ENCODE data around the gene ZYX.
"Not testable (repeated sequence)": the region's sequence is repeated elsewhere in the genome, so short reads cannot be mapped to it uniquely, and the experiment has no call there.

Gene ZYX

GRCh38 chr7:143418681-143419458, 37.7 kb downstream of the ZYX start:
- DNase-seq (ENCODE audit: low read depth) = no peak

GRCh38 chr7:143419880-143420279, 38.7 kb downstream of the ZYX start:
- DNase-seq (ENCODE audit: low read depth) = no peak

GRCh38 chr7:143420624-143421023, 39.5 kb downstream of the ZYX start:
- not testable (repeated sequence) for DNase-seq (ENCODE audit: low read depth)

GRCh38 chr7:143422033-143422432, 40.9 kb downstream of the ZYX start:
- DNase-seq (ENCODE audit: low read depth) = no peak

- DNase-seq (ENCODE audit: low read depth) = not testable (repeated sequence)
Observed at GRCh38 chr7:143424476-143424875, 43.3 kb downstream of the ZYX start.

GRCh38 chr7:143426479-143427142, 45.5 kb downstream of the ZYX start:
- no peak for DNase-seq (ENCODE audit: low read depth)

GRCh38 chr7:143429770-143430698, 48.9 kb downstream of the ZYX start:
- DNase-seq (ENCODE audit: low read depth) = no peak

GRCh38 chr7:143431109-143431508, 50.0 kb downstream of the ZYX start:
- no peak for DNase-seq (ENCODE audit: low read depth)

- no peak for DNase-seq (ENCODE audit: low read depth)
Observed at GRCh38 chr7:143433759-143434158, 52.6 kb downstream of the ZYX start.

GRCh38 chr7:143434660-143435059, 53.5 kb downstream of the ZYX start:
- DNase-seq (ENCODE audit: low read depth) = no peak

- DNase-seq (ENCODE audit: low read depth) = no peak
Observed at GRCh38 chr7:143435266-143435665, 54.1 kb downstream of the ZYX start.

GRCh38 chr7:143436325-143436946, 55.3 kb downstream of the ZYX start:
- no peak for DNase-seq (ENCODE audit: low read depth)

GRCh38 chr7:143437578-143437977, 56.4 kb downstream of the ZYX start:
- no peak for DNase-seq (ENCODE audit: low read depth)

GRCh38 chr7:143439866-143440265, 58.7 kb downstream of the ZYX start:
- no peak for DNase-seq (ENCODE audit: low read depth)
